GM21381 (cell line): Measurements from ENCODE around the gene GNMT.

Experiments used
- ATAC-seq: cut with Tn5 transposase; IDR thresholded peaks from one replicate; pipeline ENCODE4 v1.9.1; 2021; ENCODE audit warnings: mild to moderate bottlenecking, moderate library complexity; ENCODE audit not compliant: unreplicated experiment

Gene GNMT

DNA sequence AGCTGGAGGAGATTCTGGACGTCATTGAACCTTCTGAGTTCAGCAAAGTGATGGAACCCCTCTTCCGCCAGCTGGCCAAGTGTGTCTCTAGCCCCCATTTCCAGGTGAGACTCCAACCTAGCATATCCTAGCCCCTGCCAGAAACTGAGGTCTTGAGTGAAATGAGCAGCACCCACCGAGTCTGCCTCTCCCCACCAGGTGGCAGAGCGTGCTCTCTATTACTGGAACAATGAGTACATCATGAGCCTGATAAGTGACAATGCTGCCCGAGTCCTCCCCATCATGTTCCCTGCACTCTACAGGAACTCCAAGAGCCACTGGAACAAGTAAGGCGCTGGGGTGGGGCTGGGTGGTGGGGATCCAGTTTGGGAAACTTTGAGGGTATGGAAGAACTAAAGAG lies 48.6 kb downstream of the GNMT start:
- ATAC-seq, result no peak

DNA sequence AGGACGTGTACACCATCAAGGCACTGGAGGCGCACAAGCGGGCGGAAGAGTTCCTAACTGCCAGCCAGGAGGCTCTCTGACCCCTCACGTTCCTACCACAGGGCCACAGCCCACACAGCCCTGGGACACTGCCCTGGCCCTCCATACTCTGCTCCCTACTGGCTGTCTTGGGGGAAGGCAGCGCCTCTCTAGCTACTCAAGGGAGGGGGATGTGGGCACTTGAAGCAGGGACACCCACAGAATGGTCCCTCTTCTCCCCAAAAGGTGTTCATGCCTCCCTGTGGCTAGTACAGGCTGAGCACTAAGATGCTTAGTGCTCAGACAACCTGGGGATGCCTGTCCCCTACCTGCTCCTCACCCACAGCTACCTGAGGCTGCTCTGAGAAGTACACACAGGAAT lies 50.7 kb downstream of the GNMT start:
- no peak for ATAC-seq

DNA sequence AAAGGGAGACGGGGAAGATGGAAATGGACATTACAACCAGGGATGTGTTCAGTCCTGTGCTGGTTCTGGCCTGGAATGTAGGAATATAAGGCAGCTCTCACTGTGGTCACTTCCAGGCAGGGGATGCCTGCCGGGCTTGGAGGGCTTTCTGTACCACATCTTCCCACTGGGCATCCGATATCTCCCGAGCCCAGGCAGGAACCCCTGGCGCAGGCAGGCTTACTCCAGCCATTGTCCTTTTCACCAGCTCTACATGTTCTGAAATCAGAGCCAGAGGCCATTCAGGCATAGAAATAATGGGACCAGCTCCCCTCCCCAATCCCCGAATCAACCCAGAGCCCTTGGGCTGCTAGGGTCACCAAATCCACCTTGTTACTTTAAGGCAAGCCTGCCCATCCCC lies 51.8 kb downstream of the GNMT start:
- no peak for ATAC-seq

DNA sequence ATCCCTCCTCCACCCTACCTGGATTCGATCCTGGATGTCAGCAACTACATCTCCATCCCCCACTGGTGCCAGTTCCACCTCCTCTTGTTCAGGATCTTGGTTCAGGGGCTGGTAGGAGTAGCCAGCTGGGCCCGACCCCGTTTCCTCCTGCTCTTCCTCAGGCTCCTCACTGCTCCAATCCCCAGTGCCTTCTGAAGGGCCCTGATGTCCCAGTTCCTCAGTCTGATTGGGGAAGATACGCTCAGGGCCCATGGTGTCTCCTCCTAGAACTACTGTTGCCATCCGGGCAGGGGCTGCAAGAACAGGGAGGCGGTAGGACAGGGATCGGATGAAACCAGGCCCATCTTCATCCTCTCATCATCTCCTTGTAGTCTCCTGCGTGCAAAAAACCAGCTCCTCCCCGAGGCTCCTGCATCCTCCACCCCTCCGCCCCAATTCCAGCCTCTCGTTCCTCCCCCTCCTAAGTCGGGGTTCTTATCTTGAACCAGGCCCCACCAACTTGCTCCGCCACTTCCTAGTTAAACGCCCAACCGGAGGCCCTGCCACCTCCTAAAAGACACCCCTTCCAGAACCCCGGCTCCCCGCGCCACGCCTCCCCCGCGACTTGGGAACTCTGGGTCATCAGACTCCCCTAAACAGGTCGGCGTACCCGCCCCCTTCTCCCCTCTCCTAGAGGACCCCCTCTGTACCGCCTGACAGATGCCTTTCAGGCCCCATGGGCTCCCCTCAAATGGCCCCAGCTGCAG lies 52.7 kb downstream of the GNMT start:
- no peak for ATAC-seq
